Stimulated activated CD4-positive, alpha-beta T cell treated with anti-CD3 and anti-CD28 coated beads, Interleukin-15, amount 100 ng/mL, for 24 hours (primary cell): ENCODE results near the gene CIAO3.
A peak's percentile ranks its signal among the peaks of the same experiment; 100 is the strongest.

Experiments used
- DNase-seq: peaks from one replicate; pipeline ENCODE4 v3.0.0-alpha.2; 2020

Gene CIAO3

GRCh38 chr16:734208-734980 is 6.4 kb downstream of the CIAO3 start:
- DNase-seq = no peak

GRCh38 chr16:733382-734207 is 7.2 kb downstream of the CIAO3 start:
- DNase-seq = peak; percentile 56

- no peak for DNase-seq
These were observed 7.9 kb downstream of the CIAO3 start for GRCh38 chr16:732936-733335.

- no peak for DNase-seq
These were observed 8.5 kb downstream of the CIAO3 start for GRCh38 chr16:732332-732731.

GRCh38 chr16:730666-731509 is 9.9 kb downstream of the CIAO3 start:
- no peak for DNase-seq

- DNase-seq = no peak
These were observed 10.8 kb downstream of the CIAO3 start for GRCh38 chr16:729768-730665.

GRCh38 chr16:728890-729744 is 11.7 kb downstream of the CIAO3 start:
- no peak for DNase-seq

- DNase-seq = peak; percentile 76
These were observed 12.5 kb downstream of the CIAO3 start for GRCh38 chr16:728131-728889.

- peak; percentile 47 for DNase-seq
These were observed 13.4 kb downstream of the CIAO3 start for GRCh38 chr16:727291-727977.

- DNase-seq = peak; percentile 79
These were observed 14.1 kb downstream of the CIAO3 start, which contains the start of the genes CCDC78 and HAGHL for GRCh38 chr16:726438-727290. Gene CCDC78 (minus strand): TSS chr16:726443. CDS start chr16:726367, 76 bp downstream. Gene HAGHL (plus strand): TSS chr16:727106. CDS start chr16:727510, 404 bp downstream.

- no peak for DNase-seq
These were observed 14.7 kb downstream of the CIAO3 start for GRCh38 chr16:726188-726437.

- DNase-seq = no peak
These were observed 15.2 kb downstream of the CIAO3 start for GRCh38 chr16:725463-726187.

- no peak for DNase-seq
These were observed 15.8 kb downstream of the CIAO3 start for GRCh38 chr16:725041-725376.

GRCh38 chr16:724188-725040 is 16.4 kb downstream of the CIAO3 start:
- DNase-seq = no peak

- no peak for DNase-seq
These were observed 17.1 kb downstream of the CIAO3 start for GRCh38 chr16:723695-724094.

- DNase-seq = no peak
These were observed 17.8 kb downstream of the CIAO3 start for GRCh38 chr16:722835-723633.
